ENCODE measurements around the gene ARMC3.

DNA sequence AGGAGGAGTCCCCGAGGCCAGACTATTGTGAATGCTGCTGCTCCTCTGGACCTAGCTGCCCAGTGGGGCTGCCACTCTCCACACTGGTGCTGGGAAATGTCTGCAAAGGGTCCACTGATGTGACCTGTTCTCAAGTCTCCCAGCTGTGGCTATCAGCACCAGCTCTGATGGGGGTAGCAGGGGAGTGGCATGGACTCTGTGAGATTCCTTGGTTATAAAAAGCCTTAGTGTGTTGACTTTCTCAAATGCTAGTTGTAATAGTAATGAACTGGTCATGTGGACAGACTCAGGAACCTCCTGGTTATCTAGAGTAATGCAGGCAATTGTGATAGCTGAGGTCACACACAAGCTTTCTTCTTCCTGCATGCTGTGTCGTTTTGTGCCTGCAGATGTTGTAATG lies 34.1 kb upstream of the ARMC3 start:
- TF ChIP-seq, protein P1, sequence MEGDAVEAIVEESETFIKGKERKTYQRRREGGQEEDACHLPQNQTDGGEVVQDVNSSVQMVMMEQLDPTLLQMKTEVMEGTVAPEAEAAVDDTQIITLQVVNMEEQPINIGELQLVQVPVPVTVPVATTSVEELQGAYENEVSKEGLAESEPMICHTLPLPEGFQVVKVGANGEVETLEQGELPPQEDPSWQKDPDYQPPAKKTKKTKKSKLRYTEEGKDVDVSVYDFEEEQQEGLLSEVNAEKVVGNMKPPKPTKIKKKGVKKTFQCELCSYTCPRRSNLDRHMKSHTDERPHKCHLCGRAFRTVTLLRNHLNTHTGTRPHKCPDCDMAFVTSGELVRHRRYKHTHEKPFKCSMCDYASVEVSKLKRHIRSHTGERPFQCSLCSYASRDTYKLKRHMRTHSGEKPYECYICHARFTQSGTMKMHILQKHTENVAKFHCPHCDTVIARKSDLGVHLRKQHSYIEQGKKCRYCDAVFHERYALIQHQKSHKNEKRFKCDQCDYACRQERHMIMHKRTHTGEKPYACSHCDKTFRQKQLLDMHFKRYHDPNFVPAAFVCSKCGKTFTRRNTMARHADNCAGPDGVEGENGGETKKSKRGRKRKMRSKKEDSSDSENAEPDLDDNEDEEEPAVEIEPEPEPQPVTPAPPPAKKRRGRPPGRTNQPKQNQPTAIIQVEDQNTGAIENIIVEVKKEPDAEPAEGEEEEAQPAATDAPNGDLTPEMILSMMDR (IDR thresholded peaks at IDR 0.05): no peak
- no peak for TF ChIP-seq POLR2A (IDR thresholded peaks at IDR 0.05)
